Stomach (tissue), 9 donors: ENCODE data around the gene NPAS3. TPM values are rescaled to one million over a fixed set of nuclear protein-coding genes. Genes with fewer than 3 reads are reported as not detected.

Experiments
- DNase-seq, 2 donors: peaks; one replicate each; pipeline versions ENCODE4 v3.0.0 to v3.0.0-alpha.2; 2013 to 2019
- H3K27ac ChIP-seq, 5 donors: fragments of 200-600 bp in 4 of 5; sonication (generic) in 4 of 5; one replicate each; pipeline ENCODE4 v1.5.1; 2013 to 2019; ENCODE audit warnings: mild to moderate bottlenecking in 1 of 5, moderate library complexity in 1 of 5
- H3K27me3 ChIP-seq, 3 donors: fragments of 200-600 bp; sonication (generic); one replicate each; pipeline ENCODE4 v1.5.1; 2017 to 2019; ENCODE audit warnings: mixed run types in 1 of 3
- H3K36me3 ChIP-seq, 4 donors: fragments of 200-600 bp; sonication (generic); 1 replicate in 3 of 4; 2 replicates in 1 of 4; pipeline ENCODE4 v1.5.1; 2016 to 2019
- H3K4me1 ChIP-seq, 4 donors: fragments of 200-600 bp; sonication (generic); one replicate each; pipeline ENCODE4 v1.5.1; 2016 to 2019
- H3K4me3 ChIP-seq, 4 donors: fragments of 200-600 bp; sonication (generic) in 3 of 4; one replicate each; pipeline ENCODE4 v1.5.1; 2016 to 2019; ENCODE audit warnings: mild to moderate bottlenecking in 1 of 4
- H3K9me3 ChIP-seq, 4 donors: fragments of 200-600 bp; sonication (generic); one replicate each; pipeline ENCODE4 v1.5.1; 2016 to 2019
- EP300 ChIP-seq: sonication (generic); formaldehyde crosslinking; IDR thresholded peaks from one replicate; pipeline ENCODE4 v1.6.1; 2017; ENCODE audit warnings: antibody characterized with exemption
- POLR2A ChIP-seq, 4 donors: fragments of 450-650 bp; IDR thresholded peaks; one replicate each; pipeline ENCODE4 v1.6.1; 2016; ENCODE audit warnings: antibody characterized with exemption in 4 of 4, control low read depth in 2 of 4, mild to moderate bottlenecking in 1 of 4, moderate library complexity in 1 of 4
- POLR2AphosphoS5 ChIP-seq, 3 donors: sonication (generic); formaldehyde crosslinking; IDR thresholded peaks; one replicate each; pipeline ENCODE4 v1.6.1; 2016; ENCODE audit warnings: antibody characterized with exemption in 3 of 3
- WGBS, 5 donors: extraction: QIAGEN DNeasy Blood & Tissue Kit in 3 of 5; methylation state at CpG; one replicate each; pipeline versions ENCODE4 v1.1.5 to v1.1.7; 2013 to 2018; 5-methylcytosine and 5-hydroxymethylcytosine counted together
- intact Hi-C: fragments of 100-400 bp; cut with DNase I; formaldehyde crosslinking; loops from one replicate; pipeline ENCODE4 v1.15.1; 2023; ENCODE audit warnings: low total_unique reads
- polyA plus RNA-seq, 3 donors: library from polyadenylated mRNA; stranded (reverse); fragments of 200-250 nt; gene quantifications; one replicate each; pipeline ENCODE4 v1.2.3, GENCODE V29; 2013
- total RNA-seq, 5 donors: library from RNA; depleted of rRNA; stranded (reverse); fragments of >200 nt; gene quantifications; one replicate each; pipeline versions ENCODE4 v1.1.0 to v1.2.3, GENCODE V29; 2014 to 2016
- TF ChIP-seq, protein P1 (sequence below), 7 experiments: fragments of 450-650 bp in 4 of 7; fragments of 200-600 bp in 3 of 7; sonication (generic) in 3 of 7; IDR thresholded peaks; one replicate each; pipeline ENCODE4 v1.5.1; 2016 to 2019; ENCODE audit warnings: antibody characterized with exemption in 7 of 7, control low read depth in 2 of 7, mild to moderate bottlenecking in 1 of 7
- donor health status: healthy with polysubstance abuse.
- donor health status: Bipolar disorder and iron deficiency.
- donor health status: healthy.

NPAS3 gene
- total and polyA plus RNA-seq, 8 donors = under 0.01 to 7.9 (median 0.76) TPM; not detected in 1

DNA sequence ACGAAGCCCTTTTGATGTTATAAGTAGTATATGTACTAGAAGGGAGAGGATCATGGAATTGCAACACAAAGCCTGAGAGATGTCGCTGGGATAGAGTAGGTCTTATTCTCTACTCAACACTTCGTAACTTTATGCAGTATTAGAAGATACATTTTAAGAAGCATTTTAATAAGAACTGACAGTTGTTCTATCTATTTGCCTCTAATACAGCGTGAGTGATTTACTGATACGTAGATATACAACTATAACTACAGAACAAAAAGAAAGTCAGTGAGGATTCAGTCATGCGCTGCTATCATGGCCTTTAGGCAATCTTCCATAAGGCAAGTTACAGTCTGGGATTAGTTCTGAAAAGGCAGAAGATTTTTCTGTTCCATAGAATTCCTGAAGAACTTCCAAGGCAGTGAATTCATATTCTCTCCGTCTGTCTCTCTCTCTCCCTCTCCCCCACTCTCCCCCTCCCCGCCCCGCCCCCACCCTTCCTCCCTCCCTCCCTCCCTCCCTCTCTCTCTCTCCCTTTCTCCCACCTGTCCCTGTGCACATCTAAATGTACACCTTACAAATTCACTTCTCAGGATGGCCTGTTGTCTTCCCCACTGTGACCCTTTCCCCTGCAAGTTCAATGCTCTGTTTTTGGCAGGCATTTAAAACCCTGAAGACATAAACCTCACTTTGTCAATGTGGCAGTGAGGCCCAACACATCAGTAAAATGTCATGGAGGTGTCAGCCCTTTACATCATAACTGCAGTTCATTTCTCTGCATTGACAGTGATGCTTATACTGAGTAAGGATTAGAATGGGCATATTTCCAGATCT lies 541.6 kb downstream of the NPAS3 start:
- Histone ChIP-seq H3K36me3 (no peaks in the 10 kb centered on the region), H3K27ac (no peak overlapping the region), H3K9me3 (no peaks in the 10 kb centered on the region), H3K4me3 (no peak overlapping the region), H3K27me3 (peaks cover 0 to 4% (median 0%) of the 10 kb centered on the region in 3 donors), H3K4me1 (peaks cover 0 to 11% (median 4%) of the 10 kb centered on the region in 4 donors)
- intact Hi-C loops = no loop called here
- no peak for TF ChIP-seq EP300
- no peak for TF ChIP-seq POLR2AphosphoS5 (IDR thresholded peaks at IDR 0.05)
- TF ChIP-seq POLR2A (IDR thresholded peaks at IDR 0.05) = no peak
- TF ChIP-seq, protein P1, sequence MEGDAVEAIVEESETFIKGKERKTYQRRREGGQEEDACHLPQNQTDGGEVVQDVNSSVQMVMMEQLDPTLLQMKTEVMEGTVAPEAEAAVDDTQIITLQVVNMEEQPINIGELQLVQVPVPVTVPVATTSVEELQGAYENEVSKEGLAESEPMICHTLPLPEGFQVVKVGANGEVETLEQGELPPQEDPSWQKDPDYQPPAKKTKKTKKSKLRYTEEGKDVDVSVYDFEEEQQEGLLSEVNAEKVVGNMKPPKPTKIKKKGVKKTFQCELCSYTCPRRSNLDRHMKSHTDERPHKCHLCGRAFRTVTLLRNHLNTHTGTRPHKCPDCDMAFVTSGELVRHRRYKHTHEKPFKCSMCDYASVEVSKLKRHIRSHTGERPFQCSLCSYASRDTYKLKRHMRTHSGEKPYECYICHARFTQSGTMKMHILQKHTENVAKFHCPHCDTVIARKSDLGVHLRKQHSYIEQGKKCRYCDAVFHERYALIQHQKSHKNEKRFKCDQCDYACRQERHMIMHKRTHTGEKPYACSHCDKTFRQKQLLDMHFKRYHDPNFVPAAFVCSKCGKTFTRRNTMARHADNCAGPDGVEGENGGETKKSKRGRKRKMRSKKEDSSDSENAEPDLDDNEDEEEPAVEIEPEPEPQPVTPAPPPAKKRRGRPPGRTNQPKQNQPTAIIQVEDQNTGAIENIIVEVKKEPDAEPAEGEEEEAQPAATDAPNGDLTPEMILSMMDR (IDR thresholded peaks at IDR 0.05) = no peak
- 82 to 86% (median 83%) methylated on average over 8 to 9 of the region's 9 CpGs for WGBS, 5 donors
- no peak for DNase-seq

DNA sequence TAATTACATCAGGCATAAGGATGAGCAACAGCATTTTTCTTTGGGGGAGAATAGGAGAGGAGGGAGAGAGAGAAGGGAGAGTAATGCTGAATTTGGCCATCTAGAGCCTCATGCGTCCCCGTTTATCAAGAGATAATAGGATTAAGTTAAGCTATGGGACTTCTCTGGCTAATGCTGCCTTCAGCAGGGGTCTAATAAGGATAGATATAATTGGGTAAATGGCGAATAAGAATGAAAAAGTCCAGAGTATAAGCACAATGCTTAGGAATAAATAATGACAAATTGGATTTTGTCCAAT lies 542.2 kb downstream of the NPAS3 start:
- intact Hi-C loops = no loop called here
- DNase-seq = no peak
- WGBS, 5 donors = 84 to 89% (median 87%) methylated on average over 3 of the region's 3 CpGs

DNA sequence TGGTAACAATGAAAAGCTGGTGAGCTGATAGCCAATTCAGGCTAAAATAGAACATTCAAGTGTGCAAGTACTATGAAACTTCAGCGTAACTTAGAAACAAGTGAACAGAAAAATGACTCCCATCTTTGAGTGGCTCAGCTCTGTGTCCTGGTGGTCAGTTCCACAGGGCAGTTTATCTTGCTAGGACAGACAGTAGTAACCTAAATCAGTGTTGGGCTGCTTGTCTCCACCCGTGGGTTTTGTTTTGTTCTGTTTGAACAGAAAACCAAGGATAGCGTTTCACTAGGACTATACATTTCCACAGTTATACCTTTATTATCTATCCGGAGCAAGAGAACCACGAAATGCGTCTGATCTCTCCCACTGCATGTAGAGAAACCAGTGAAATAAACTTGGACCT lies 544.4 kb downstream of the NPAS3 start:
- 85 to 94% (median 89%) methylated on average over 6 of the region's 6 CpGs for WGBS, 5 donors
- DNase-seq = no peak
- Histone ChIP-seq H3K4me3 (no peak overlapping the region), H3K27ac (no peak overlapping the region), H3K36me3 (no peaks in the 10 kb centered on the region), H3K27me3 (peaks cover 0 to 4% (median 0%) of the 10 kb centered on the region in 3 donors), H3K4me1 (peaks cover 0 to 11% (median 1%) of the 10 kb centered on the region in 4 donors), H3K9me3 (no peaks in the 10 kb centered on the region)
- intact Hi-C loops = no loop called here
- no peak for TF ChIP-seq EP300
- TF ChIP-seq POLR2AphosphoS5 (IDR thresholded peaks at IDR 0.05) = no peak

More for the DNA sequence above, 542.2 kb downstream of the NPAS3 start:
- no peak overlapping the region for H3K27ac ChIP-seq
- TF ChIP-seq POLR2AphosphoS5 (IDR thresholded peaks at IDR 0.05) (no peak), EP300 (no peak), POLR2A (IDR thresholded peaks at IDR 0.05) (no peak)
- TF ChIP-seq, protein P1 (IDR thresholded peaks at IDR 0.05) = no peak
- H3K4me1 ChIP-seq = peaks cover 0 to 11% (median 4%) of the 10 kb centered on the region in 4 donors
- H3K9me3 ChIP-seq = no peaks in the 10 kb centered on the region
- peaks cover 0 to 4% (median 0%) of the 10 kb centered on the region in 3 donors for H3K27me3 ChIP-seq
- H3K36me3 ChIP-seq = no peaks in the 10 kb centered on the region
- no peak overlapping the region for H3K4me3 ChIP-seq

DNA sequence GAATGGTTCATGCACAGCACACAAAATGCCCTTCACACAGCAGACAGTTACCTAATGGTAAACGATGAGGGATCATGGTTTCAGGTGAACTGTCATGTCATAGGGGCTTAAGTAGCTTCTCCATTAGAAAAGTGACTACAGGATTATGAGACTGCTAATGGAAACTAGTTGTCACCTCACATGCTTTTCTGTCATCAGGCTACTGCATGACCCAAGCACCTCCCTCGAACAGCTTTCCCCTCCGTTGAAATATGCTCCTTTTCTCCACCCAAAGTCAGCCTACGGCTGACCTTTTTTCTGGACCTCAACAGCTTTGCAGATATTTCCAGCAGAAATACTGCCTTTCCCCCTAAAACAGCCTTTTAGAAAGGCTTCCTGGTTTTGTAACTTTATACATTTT lies 544.9 kb downstream of the NPAS3 start:
- Histone ChIP-seq H3K27ac (no peak overlapping the region), H3K4me3 (no peak overlapping the region), H3K36me3 (no peaks in the 10 kb centered on the region), H3K27me3 (peaks cover 0 to 4% (median 0%) of the 10 kb centered on the region in 3 donors), H3K9me3 (no peaks in the 10 kb centered on the region), H3K4me1 (peaks cover 0 to 9% (median 0%) of the 10 kb centered on the region in 4 donors)
- no peak for TF ChIP-seq POLR2AphosphoS5 (IDR thresholded peaks at IDR 0.05)
- no peak for TF ChIP-seq POLR2A (IDR thresholded peaks at IDR 0.05)
- TF ChIP-seq, protein P1 (IDR thresholded peaks at IDR 0.05) = no peak
- no peak for TF ChIP-seq EP300
- WGBS, 5 donors = 76 to 86% (median 84%) methylated on average over 4 of the region's 4 CpGs
- intact Hi-C loops = no loop called here
- no peak for DNase-seq

DNA sequence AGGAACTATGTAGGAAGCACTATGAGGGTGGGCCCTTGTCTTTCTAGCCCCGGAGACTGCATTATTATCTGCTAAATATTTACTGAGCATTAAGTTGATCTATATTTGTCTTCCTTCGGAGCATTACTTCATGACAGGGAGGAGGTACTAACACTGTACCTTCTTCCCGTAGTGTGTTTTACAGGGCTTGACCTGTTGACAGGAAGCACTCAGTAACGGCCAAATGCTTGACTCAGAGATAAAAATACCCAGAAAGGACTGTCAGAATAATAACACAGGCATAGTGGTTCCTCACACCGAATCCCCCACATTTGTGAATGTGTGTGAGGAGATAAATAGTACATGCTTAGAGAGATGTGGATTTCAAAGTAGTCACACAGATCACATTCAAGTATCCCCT lies 545.6 kb downstream of the NPAS3 start:
- no peak overlapping the region for H3K27ac ChIP-seq
- TF ChIP-seq POLR2A (IDR thresholded peaks at IDR 0.05) (no peak), POLR2AphosphoS5 (IDR thresholded peaks at IDR 0.05) (no peak), EP300 (no peak)
- TF ChIP-seq, protein P1 (IDR thresholded peaks at IDR 0.05) = no peak
- no peak for DNase-seq
- H3K4me3 ChIP-seq = no peak overlapping the region
- H3K27me3 ChIP-seq = peaks cover 0 to 4% (median 0%) of the 10 kb centered on the region in 3 donors
- WGBS, 5 donors = 26 to 36% (median 35%) methylated on average over 5 of the region's 5 CpGs
- intact Hi-C loops = no loop called here
- H3K9me3 ChIP-seq = no peaks in the 10 kb centered on the region
- no peaks in the 10 kb centered on the region for H3K36me3 ChIP-seq
- H3K4me1 ChIP-seq = peaks cover 0 to 2% (median 0%) of the 10 kb centered on the region in 4 donors
